Mammary epithelial cell (primary cell): ENCODE measurements around the gene RILPL2.
"Not testable (repeated sequence)": the region's sequence is repeated elsewhere in the genome, so short reads cannot be mapped to it uniquely, and the experiment has no call there.

ENCODE experiments used
- EZH2 ChIP-seq: IDR thresholded peaks from 2 replicates; pipeline ENCODE4 v1.6.1; 2012; ENCODE audit warnings: low read length, inconsistent platforms, borderline replicate concordance
- TF ChIP-seq, protein P1 (sequence below), 2 donors: IDR thresholded peaks in 1 of 2; conservative IDR thresholded peaks in 1 of 2; 2 replicates each; pipeline ENCODE4 v1.5.1; 2011 to 2012; ENCODE audit warnings: inconsistent platforms in 2 of 2, low read length in 2 of 2, mild to moderate bottlenecking in 2 of 2, control low read depth in 1 of 2, low read depth in 1 of 2; ENCODE audit not compliant: insufficient read depth in 1 of 2; ENCODE audit errors: extremely low read depth in 1 of 2

GRCh38 chr12:123368431-123368830, 68.1 kb downstream of the RILPL2 start:
- TF ChIP-seq, protein P1, sequence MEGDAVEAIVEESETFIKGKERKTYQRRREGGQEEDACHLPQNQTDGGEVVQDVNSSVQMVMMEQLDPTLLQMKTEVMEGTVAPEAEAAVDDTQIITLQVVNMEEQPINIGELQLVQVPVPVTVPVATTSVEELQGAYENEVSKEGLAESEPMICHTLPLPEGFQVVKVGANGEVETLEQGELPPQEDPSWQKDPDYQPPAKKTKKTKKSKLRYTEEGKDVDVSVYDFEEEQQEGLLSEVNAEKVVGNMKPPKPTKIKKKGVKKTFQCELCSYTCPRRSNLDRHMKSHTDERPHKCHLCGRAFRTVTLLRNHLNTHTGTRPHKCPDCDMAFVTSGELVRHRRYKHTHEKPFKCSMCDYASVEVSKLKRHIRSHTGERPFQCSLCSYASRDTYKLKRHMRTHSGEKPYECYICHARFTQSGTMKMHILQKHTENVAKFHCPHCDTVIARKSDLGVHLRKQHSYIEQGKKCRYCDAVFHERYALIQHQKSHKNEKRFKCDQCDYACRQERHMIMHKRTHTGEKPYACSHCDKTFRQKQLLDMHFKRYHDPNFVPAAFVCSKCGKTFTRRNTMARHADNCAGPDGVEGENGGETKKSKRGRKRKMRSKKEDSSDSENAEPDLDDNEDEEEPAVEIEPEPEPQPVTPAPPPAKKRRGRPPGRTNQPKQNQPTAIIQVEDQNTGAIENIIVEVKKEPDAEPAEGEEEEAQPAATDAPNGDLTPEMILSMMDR (conservative IDR thresholded peaks at IDR 0.05 in 1 of 2, IDR thresholded peaks at IDR 0.05 in 1 of 2; ENCODE audit: extremely low read depth in 1 of 2, insufficient read depth in 1 of 2, low read depth in 1 of 2, low read length in 2 of 2), result not testable (repeated sequence)
- TF ChIP-seq EZH2, result not testable (repeated sequence)
